Activated CD4-positive, alpha-beta T cell treated with anti-CD3 and anti-CD28 coated beads for 24 hours (primary cell): ENCODE data around the gene GIMAP4.
"Not testable (repeated sequence)": the region's sequence is repeated elsewhere in the genome, so short reads cannot be mapped to it uniquely, and the experiment has no call there.

ENCODE experiments used
- DNase-seq, 2 donors: peaks; one replicate each; pipeline ENCODE4 v3.0.0-alpha.2; 2020; ENCODE audit warnings: low read depth in 2 of 2

Gene GIMAP4

DNA sequence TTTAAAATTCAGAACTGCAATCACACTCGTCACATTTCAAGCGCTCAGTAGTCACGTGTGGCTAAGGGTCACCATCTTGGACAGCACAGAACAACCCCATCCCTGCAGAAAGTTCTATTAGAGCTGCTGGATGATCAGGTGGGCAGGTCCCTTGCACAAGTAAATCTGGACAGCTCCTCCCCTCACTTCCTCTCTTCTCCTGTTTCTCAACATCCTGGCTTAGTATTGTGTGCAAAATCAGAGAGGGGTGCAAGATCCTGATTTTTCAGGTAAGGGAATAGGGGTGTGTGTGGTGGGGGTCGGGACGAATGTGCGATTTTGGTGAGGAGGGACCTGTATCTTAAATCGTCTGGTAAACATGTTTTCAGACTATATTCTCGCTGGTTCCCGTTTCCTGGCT, at the start of gene GIMAP4:
TSS of gene GIMAP4 (plus strand) at position 222 of the 400 bp plus-strand sequence. CDS start 2,512 bp downstream, outside the sequence.
- no peak for DNase-seq

DNA sequence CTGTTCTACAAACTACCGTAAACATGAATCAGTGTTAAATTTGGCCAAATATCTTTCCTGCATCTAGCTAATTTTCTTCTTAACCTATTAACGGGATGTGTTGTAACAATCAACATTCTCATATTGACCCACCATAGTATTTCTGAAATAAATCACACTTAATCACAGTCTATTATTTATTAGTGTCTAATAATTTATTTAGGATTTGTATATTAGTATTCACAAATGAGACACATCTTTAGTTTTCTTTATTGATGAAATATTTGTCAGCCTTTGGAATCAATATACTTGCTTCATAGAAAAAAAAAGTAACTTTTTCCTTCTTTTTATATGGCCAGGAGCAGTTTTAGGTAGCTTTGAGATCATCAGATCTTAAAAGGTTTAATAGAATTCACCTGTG, 47.9 kb upstream of the GIMAP4 start:
- no peak for DNase-seq

DNA sequence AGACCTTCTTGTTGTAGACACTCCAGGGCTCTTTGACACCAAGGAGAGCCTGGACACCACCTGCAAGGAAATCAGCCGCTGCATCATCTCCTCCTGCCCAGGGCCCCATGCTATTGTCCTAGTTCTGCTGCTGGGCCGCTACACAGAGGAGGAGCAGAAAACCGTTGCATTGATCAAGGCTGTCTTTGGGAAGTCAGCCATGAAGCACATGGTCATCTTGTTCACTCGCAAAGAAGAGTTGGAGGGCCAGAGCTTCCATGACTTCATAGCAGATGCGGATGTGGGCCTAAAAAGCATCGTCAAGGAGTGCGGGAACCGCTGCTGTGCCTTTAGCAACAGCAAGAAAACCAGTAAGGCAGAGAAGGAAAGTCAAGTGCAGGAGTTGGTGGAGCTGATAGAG, 47.0 kb upstream of the GIMAP4 start:
- no peak for DNase-seq

GRCh38 chr7:150522931-150523330, 44.3 kb upstream of the GIMAP4 start:
- not testable (repeated sequence) for DNase-seq

GRCh38 chr7:150524018-150524417, 43.2 kb upstream of the GIMAP4 start:
- DNase-seq, result no peak

DNA sequence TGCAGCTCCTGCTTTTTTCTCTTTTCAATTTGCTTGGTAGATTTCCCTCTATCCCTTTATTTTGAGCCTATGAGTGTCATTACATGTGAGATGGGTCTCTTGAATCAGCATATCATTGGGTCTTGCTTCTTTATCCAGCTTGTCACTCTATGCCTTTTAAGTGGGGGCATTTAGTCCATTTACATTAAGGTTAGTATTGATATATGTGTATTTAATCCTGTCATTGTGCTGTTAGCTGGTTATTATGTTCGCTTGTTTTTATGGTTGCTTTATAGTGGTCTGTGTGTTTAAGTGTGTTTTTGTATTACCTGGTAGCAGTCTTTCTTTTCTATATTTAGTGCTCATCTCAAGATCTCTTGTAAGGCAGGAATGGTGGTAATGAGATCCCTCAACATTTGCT, 35.5 kb upstream of the GIMAP4 start:
- no peak for DNase-seq

GRCh38 chr7:150538259-150538658, 28.9 kb upstream of the GIMAP4 start:
- no peak for DNase-seq

DNA sequence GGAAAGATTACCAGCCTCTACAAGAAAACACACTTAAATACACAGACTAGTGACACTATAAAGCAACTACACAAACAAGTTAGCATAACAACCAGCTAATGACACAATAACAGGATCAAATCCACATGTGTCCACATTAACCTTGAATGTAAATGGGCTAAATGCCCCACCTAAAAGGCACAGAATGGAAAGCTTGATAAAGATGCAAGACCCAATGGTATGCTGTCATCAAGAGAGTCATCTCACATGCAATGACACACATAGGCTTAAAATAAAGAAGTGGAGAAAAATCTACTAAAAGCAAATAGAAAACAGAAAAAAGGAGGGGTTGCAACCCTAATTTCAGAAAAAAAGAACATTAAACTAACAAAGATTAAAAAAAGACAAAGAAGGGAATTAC, 14.0 kb upstream of the GIMAP4 start:
- DNase-seq, result no peak

GRCh38 chr7:150556521-150557138, 10.6 kb upstream of the GIMAP4 start:
- DNase-seq, result no peak

DNA sequence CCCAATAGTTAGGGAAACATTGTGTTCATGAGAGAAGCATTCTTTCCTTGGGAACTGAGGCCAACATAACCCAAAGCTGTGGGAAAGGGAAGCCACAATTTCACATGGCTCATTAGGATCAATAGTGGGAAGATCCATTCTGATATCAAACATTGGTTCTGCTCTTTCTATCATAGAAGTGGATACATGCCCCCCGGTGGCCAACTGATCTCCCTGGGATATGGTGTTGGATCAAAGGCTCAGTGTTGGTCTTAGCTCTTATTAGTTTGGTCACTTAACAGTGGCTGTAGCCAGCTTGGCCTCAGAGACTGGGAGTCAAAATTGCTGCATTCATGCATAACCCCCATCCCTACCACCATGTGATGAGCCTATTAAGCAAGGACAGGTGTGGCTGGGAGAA, 6.7 kb upstream of the GIMAP4 start:
- DNase-seq, result no peak

DNA sequence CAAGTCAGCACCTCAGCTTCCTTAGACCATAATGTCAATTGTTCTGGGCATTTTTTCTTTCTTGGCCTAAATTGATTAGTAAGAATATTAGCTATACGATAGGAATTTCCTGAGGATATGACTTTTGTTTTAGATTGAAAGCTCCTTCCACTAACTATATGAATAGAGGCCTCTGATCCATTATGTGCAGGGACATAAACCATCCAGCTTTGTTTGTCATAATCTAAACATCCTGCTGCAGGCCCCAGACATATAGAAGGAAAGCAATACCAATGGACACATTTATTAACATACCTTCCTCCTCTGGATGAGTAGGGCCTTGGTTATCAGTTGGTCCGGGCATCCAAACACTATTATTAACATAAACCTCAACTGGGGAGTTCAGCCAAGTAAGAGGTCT, 4.3 kb upstream of the GIMAP4 start:
- DNase-seq, result no peak

GRCh38 chr7:150564006-150564405, 3.2 kb upstream of the GIMAP4 start:
- DNase-seq, result no peak

DNA sequence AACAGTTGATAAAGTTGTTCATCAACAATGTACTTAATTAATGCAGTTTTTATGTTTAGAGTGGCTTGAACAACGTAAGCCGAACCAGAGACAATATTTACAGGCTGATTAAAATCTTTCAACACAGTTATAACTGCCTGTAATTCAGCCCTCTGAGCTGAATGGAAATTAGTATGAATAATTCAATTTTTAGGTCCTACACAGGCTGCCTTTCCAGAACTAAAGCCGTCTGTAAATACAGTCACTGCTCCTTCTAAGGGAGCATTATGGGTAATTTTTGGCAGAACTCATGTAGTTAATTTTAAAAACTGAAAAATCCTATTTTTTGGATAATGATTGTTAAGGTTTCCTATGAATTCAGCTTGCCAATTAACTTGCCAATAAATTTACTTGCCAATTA, 2.6 kb upstream of the GIMAP4 start:
- DNase-seq, result no peak

DNA sequence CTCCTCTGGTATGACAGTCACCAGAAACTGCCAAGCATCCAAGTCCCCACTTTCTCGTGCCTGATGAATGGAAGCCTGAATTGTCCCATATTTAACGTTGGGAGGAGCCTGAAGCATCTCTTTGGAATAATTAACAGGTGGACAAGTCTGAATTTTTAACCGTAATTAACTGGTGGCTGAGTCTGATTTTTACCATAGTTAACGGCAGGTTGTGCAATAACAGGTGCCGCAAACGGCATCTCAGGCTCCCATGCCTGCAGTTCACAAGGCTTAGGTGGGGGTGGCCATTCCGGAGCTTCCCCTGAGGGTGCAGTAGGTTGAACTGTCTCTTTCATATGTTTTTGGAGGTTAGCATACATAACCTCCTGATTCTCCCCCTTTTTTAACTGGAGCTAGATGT, 2.0 kb upstream of the GIMAP4 start:
- DNase-seq, result no peak

GRCh38 chr7:150566123-150566522, 1.1 kb upstream of the GIMAP4 start:
- no peak for DNase-seq

DNA sequence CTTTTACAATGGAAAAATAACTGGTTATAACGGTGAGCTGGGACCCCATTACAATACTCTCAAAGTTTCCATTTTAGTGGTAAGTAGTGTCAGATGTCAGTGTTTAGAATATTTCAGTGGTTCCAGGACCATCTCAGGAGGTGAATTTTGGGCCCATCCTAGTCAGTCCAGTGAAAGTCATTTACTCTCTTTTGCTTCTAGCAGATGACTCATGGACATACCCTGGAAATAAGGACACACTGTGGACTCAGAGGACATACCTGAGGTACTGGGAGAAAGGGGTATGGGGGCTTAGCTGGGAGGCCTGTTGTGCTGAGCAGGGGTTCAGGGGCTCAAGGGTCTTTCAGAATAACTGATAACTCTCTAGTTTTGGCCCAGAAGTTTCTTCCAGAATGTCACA, 618 bp upstream of the GIMAP4 start:
- DNase-seq, result no peak

DNA sequence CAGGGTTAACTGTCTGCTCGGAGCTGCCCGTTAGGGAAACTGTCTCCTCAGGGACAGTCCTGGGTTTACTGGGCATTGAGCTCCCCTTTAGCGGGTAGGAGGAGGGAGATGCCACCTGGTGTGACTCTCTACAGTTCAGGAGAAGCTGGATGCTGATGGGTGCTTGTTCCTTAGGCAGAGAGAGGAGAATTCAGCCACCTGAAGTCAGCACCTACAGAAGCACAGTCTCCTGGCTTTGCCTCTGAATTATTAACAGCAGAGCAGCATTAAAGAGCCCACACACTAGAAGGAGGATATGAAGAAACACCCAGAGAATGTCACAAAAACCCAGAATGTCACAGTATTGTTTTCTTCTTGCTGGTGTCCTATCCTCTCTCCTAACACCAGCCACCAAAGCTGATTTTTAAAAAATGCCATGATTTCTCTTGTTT, 696 bp downstream of the GIMAP4 start:
- DNase-seq, result no peak

GRCh38 chr7:150568714-150569113, 1.5 kb downstream of the GIMAP4 start:
- no peak for DNase-seq

- DNase-seq, result no peak
Observed at GRCh38 chr7:150569245-150569955, 2.2 kb downstream of the GIMAP4 start.

DNA sequence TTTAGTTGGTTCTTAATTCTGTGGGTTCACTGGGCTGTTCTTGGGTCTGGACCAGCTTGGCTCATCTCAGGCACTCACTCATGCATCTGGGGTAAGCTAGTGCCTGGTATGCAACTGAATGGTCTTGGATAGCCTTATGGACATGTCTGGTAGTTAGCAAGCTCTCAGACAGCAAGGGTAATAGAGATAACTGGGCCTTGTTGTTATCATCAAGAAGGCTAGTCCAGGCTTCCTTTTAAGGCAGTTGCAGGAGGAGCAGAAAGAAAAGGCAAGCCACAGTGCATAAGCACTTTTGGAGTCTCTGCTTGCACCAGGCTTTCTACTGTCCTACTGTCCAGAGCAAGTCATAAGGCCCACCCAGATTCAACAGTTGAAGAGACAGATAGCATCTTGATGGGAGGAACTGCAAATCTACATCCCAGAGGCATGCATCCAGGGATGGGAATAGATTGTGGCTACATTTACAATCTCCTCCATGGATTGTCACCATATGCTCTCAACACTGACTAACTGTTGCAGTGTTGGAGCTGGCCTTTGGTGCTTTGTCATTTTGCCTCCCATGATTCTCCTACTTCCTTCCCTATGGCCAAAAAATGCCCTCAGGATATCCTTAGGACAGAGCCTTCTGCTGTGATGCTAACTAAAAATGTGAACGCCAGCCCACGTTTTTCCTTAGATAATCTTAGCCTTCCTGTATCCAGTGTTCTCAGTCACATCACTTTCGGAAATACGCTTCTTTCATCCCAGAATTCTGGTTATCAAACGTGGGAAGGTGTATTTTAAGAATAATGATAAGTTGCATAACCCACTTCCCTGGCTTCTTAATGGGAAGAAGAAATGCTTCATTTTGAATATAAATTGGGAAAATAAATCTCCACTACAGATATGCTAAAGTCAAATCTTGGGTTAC, 3.6 kb downstream of the GIMAP4 start:
- DNase-seq, result no peak

- no peak for DNase-seq
Observed at GRCh38 chr7:150572496-150572895, 5.3 kb downstream of the GIMAP4 start.

DNA sequence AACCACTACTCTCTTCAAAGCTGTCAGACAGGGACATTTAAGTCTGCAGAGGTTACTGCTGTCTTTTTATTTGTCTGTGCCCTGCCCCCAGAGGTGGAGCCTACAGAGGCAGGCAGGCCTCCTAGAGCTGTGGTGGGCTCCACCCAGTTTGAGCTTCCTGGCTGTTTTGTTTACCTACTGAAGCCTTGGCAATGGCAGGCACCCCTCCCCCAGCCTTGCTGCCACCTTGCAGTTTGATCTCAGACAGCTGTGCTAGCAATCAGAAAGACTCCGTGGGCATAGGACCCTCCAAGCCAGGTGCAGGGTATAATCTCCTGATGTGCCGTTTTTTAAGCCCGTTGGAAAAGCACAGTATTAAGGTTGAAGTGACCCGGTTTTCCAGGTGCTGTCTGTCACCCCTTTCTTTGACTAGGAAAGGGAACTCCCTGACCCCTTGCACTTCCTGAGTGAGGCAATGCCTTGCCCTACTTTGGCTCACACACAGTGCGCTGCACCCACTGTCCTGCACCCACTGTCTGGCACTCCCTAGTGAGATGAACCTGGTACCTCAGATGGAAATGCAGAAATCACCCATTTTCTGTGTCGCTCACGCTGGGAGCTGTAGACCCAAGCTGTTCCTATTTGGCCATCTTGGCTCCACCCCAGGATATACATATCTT, 12.9 kb downstream of the GIMAP4 start:
- DNase-seq, result not testable (repeated sequence)
